GM19351 (cell line): Measurements from ENCODE around the gene DACT3.
"Not testable (repeated sequence)": the region's sequence is repeated elsewhere in the genome, so short reads cannot be mapped to it uniquely, and the experiment has no call there.

Source experiments
- ATAC-seq: cut with Tn5 transposase; IDR thresholded peaks from one replicate; pipeline ENCODE4 v1.9.1; 2021; ENCODE audit warnings: mild to moderate bottlenecking, moderate library complexity; ENCODE audit not compliant: unreplicated experiment

Gene DACT3

GRCh38 chr19:46634656-46635218 is 26.2 kb downstream of the DACT3 start:
- no peak for ATAC-seq

GRCh38 chr19:46634045-46634655 is 26.8 kb downstream of the DACT3 start:
- no peak for ATAC-seq

GRCh38 chr19:46633130-46633529 is 27.9 kb downstream of the DACT3 start:
- ATAC-seq: no peak

DNA sequence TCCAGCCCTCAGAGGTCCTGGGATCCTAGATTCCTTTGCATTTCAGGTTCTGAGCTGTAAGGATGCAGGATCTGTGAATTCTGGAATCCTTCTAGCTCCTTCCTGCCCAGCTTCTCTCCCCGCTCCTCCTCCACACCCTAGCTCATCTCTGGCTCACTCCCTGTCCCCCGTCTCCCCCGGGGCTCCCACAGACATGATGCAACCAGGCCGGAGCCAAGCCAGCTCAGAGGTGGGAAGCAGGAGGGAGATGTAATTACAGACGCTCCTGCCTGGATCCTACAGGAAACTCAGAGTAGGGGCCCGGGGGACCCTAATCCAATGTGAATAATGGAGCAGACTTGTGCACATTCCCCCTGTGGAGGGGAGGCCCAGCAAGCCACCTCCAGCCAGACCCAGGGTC is 29.5 kb downstream of the DACT3 start:
- no peak for ATAC-seq

- ATAC-seq: no peak
Measured at GRCh38 chr19:46630586-46631205, 30.3 kb downstream of the DACT3 start.

DNA sequence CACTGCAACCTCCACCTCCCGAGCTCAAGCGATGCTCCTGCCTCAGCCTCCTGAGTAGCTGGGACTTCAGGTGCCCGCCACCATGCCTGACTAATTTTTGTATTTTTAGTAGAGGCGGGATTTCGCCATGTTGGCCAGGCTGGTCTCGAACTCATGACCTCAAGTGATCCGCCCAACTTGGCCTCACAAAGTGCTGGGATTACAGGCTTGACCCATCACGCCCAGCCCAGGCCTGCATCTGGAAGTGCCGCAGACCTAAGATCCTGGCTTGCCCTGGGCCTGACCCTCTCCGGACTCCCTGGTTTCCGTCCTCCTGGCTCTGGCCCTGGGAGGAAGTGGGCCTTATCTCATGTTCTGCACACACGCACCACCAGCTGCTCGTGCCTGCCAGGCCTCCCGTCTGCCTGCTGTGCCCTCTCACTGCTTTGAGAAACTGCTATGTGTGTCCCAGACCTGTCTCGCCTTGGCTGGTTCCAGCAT is 31.4 kb downstream of the DACT3 start:
- no peak for ATAC-seq

GRCh38 chr19:46628970-46629369 is 32.0 kb downstream of the DACT3 start:
- ATAC-seq: not testable (repeated sequence)

DNA sequence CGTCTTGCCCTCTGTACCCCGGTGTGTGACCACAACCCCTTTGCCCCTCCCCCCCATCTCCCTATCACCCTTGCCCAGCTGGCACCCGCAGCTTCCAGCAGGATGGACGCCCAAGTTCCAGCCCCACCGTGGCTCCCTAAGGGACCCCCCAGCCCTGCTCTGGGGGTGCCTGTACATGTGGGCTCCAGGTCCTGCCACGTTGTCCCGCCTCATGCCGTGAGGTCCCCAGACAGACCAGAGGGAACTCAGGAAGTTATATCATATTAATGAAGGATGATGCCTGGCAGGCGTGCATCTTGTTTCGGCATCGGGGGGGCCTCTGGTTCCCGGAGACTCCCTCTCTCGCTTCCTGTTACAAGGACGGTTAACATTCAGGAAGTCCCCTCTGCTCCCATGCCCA is 34.5 kb downstream of the DACT3 start:
- ATAC-seq: no peak

DNA sequence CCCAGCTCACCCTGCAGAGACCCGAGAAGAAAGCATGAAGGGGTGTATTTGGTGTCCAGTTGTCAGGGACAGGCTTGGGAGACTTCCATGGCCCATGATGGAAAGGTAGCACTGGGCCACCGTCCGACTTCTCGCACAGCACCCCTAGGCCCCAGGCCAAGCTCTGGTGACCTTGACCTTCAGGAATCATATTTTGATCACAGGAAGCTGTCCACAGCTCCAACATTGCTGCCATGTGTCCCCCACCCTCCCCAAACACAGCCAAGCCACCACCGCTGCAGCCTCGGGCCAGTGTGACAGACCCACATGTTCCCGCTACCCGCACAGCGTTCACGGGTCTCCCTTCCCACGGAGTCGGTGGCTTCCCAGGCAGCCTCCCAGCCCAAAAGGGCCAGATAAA is 35.3 kb downstream of the DACT3 start:
- ATAC-seq: no peak

DNA sequence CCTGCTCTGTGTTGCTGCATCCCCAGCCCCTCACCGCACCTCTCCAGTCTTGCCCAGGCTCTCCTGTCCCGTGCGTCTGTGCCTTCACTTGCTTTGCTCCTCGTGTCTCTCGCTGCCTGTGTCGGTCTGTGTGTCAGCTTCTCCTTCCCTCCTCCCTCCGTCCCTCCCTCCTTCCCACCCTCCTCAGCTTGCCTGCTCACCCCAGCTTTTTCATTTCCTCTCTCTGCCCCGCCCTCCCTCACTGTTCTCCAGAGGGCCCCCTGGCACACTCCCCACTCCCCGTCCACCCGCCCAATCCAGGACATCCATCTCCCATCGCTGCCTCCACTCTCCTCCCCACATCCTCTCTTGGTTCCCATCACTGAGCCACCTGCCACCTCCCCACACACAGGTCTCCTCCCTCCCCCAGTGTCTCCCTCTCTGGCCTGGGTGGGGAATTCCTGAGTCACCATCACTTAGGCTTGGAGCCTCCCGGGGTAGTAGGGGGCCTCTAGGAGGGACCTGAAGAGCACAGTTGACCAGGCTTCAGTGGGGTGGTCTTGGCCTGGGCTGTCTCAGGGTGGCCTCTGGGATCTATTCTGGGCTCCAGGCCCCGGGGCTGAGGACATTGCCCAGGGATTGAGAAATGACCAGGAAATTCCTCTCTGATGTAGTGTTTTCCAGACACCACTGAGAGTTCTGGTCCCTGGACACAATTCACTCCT is 35.9 kb downstream of the DACT3 start, which contains the start of gene PTGIR:
Gene PTGIR (minus strand): TSS at position 132 of the 704 bp plus-strand sequence. CDS start 864 bp downstream, outside the sequence.
- no peak for ATAC-seq

GRCh38 chr19:46623915-46624502 is 37.0 kb downstream of the DACT3 start:
- no peak for ATAC-seq

DNA sequence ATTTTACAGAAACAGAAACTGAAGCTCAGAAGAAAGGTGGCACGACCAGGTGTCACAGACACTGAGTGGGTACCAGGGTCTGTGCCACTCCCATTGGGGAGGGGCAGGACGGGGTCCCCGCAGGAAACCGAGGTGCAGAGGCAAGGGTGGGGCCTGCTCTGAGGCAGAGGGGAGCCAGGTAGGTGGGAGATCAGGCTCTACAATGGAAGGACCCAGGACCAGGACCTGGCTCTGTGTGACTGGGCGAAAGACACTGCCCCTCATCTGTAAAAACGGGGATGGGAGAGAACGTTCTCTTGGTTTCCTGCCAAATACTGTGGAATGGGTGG is 38.9 kb downstream of the DACT3 start:
- ATAC-seq: no peak

DNA sequence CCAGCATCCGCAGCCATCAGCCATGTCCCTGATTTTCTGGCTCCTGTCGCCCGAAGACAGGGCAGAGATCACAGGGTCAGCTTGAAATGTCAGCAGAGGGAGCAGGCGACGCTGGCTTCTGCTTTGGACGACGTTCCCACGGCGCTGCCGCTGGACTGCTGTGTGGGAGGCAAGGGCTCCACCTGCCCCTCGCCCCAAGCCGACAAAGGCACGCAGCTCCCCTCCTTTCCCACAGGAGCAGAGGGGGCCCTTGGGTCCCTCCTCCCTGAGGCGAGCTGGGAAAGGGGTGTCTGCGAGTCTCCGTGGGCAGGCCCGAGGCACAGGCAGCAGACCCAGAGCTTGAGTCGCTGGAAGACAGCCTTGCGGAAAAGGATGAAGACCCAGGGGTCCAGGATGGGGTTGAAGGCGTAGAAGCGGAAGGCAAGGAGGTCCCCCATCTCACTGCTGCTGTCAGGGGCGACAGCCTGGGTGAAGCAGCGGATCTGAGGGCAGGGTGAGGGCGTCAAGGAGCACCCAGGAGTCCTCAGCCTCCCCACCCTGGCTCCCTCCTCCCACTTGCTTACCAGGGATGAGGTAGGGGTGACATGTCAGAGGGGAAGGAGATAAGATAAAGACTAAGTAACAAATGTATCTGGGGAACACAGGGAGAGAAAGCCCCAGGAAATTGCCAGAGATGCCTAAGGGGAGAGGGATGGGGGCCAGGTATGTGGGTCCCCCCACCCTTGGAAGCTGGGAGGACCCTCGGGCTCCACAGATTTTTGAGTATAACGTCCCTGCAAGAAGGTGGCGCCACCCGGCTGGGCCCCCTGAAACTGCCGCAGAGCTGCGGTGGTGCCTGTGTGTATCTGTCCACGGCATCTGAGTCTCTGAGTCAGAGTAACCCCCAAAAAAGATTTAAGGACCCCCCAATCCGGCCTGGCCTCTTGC is 39.5 kb downstream of the DACT3 start:
- ATAC-seq: no peak

- ATAC-seq: no peak
Measured at GRCh38 chr19:46620716-46621115, 40.3 kb downstream of the DACT3 start.

GRCh38 chr19:46620267-46620666 is 40.7 kb downstream of the DACT3 start:
- no peak for ATAC-seq

DNA sequence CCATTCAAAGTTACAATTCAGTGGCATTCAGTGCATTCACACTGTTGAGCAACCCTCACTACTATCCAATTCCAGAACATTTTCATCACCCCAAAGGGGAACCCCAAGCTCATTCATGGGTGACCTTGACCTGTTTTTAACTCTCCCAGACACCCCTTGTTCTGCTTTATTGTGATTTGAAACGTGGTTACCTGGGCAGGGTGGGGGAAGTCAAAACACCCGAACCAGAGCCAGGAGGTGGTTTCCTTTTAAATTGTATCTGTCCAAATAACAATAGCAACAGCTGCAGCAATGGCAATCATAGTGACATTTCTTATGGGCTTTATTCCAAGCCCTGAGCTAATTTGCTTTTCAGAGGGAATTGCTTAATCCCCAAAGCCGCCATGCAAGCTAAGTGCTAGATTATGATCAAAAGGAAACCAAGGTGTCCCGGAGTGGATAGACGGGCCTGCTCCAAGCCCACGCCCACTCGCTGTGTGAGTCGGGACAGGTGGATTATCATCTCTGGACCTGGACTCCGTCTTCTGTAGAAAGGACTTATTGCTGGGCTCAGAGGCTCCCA is 42.2 kb downstream of the DACT3 start:
- ATAC-seq: no peak

DNA sequence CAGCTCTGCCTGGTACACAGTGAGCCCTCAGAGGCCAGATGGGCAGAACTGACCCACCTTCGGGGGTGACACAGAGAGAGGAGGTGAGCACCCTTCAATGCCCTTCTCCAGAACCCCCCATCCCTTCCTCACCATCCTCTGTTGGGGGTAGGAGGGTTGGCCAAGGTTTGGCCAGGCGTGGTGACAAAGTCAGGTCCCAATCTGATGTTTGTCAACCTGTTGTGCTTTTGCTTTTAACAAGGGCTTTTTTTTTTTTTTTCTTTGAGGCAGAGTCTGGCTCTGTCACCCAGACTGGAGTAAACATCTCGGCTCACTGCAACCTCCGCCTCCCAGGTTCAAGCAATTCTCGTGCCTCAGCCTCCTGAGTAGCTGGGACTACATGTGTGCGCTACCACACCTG is 43.4 kb downstream of the DACT3 start:
- no peak for ATAC-seq

- no peak for ATAC-seq
Measured at GRCh38 chr19:46616631-46617322, 44.2 kb downstream of the DACT3 start.

DNA sequence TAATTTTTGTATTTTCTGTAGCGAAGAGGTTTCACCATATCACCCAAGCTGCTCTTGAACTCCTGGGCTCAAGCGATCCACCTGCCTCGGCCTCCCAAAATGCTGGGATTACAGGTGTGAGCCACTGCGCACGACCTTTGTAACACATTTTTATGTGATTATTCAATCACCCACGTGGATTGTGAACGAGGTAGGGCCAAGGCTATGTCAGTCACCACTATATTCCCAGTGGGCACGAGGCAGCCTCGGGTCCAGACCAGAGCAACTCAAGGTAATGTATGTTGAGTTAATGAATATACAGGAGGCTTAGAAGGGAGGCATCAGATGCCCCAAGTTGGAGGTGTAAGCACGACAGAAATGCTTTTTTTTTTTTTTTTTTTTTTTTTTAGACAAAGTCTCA is 45.0 kb downstream of the DACT3 start:
- no peak for ATAC-seq
